H1 (cell line): Measurements from ENCODE around the gene HLF. TPM values are rescaled to one million over a fixed set of nuclear protein-coding genes. Genes with fewer than 3 reads are reported as not detected.

Source experiments
- CTCF ChIA-PET: fragments of 300-600 bp; sonication (Branson Sonifier 250); formaldehyde crosslinking; loops from one replicate; lab custom pipeline; 2021; ENCODE audit not compliant: partially characterized antibody; lab: Charles Lee
- POLR2A ChIA-PET: fragments of 300-600 bp; sonication (Branson Sonifier 250); formaldehyde crosslinking; loops from one replicate; lab custom pipeline; 2021; ENCODE audit warnings: inconsistent platforms; ENCODE audit not compliant: partially characterized antibody; lab: Charles Lee
- DNase-seq, 2 experiments: peaks; one replicate each; pipeline versions ENCODE4 v3.0.0 to v3.0.0-alpha.2; 2010 to 2022; ENCODE audit warnings: low spot score in 2 of 2, low read depth in 1 of 2, mixed read lengths in 1 of 2
- FAIRE-seq: peaks from 2 replicates; lab custom pipeline; 2011; peaks lifted over from hg19 to GRCh38; lab: Jason Lieb, UNC
- H2AFZ ChIP-seq: 2 replicates; pipeline ENCODE4 v1.8.1; 2012; ENCODE audit warnings: low read length, inconsistent platforms
- H2AK5ac ChIP-seq: 2 replicates; pipeline ENCODE4 v1.6.1; 2013; ENCODE audit warnings: low read depth, low read length
- H2BK120ac ChIP-seq: replicated peaks from 2 replicates; pipeline ENCODE3; 2013; ENCODE audit warnings: low read depth, low read length, inconsistent platforms
- H2BK12ac ChIP-seq: 2 replicates; pipeline ENCODE4 v1.6.1; 2013; ENCODE audit warnings: low read depth, low read length
- H2BK15ac ChIP-seq: 2 replicates; pipeline ENCODE4 v1.6.1; 2013; ENCODE audit warnings: low read length
- H2BK20ac ChIP-seq: 2 replicates; pipeline ENCODE4 v1.6.1; 2013; ENCODE audit warnings: low read length
- H2BK5ac ChIP-seq: 2 replicates; pipeline ENCODE4 v1.6.1; 2013; ENCODE audit warnings: low read depth, low read length
- H3K14ac ChIP-seq: 2 replicates; pipeline ENCODE4 v1.6.1; 2013; ENCODE audit warnings: inconsistent platforms; ENCODE audit not compliant: insufficient read length
- H3K18ac ChIP-seq: 2 replicates; pipeline ENCODE4 v1.6.1; 2013; ENCODE audit warnings: low read length; ENCODE audit errors: extremely low read depth
- H3K23ac ChIP-seq: 2 replicates; pipeline ENCODE4 v1.6.1; 2013; ENCODE audit warnings: inconsistent platforms; ENCODE audit not compliant: insufficient read length
- H3K23me2 ChIP-seq: 2 replicates; pipeline ENCODE4 v1.6.1; 2013; ENCODE audit warnings: low read depth, low read length
- H3K27ac ChIP-seq: 2 replicates; pipeline ENCODE4 v1.6.1; 2011; ENCODE audit warnings: low read depth, low read length, inconsistent platforms
- H3K27me3 ChIP-seq, 4 experiments: replicated peaks in 1 of 4; 1 replicate in 1 of 4; 2 replicates in 3 of 4; pipeline versions ENCODE4 v1.6.1 to v1.8.1; 2011 to 2013; ENCODE audit warnings: low read length in 3 of 4, mild to moderate bottlenecking in 3 of 4, inconsistent platforms in 2 of 4, mixed read lengths in 2 of 4, moderate library complexity in 1 of 4; ENCODE audit not compliant: control insufficient read depth in 3 of 4, insufficient read depth in 3 of 4; ENCODE audit errors: extremely low read depth in 1 of 4
- H3K36me3 ChIP-seq, 4 experiments: 2 replicates each; pipeline versions ENCODE4 v1.6.1 to v1.8.1; 2011 to 2013; ENCODE audit warnings: mild to moderate bottlenecking in 4 of 4, low read length in 3 of 4, moderate library complexity in 2 of 4, control low read depth in 1 of 4, inconsistent platforms in 1 of 4; ENCODE audit not compliant: insufficient read depth in 4 of 4, control insufficient read depth in 2 of 4
- H3K4ac ChIP-seq: replicated peaks from 2 replicates; pipeline ENCODE3; 2013; ENCODE audit warnings: low read length, low read depth, mixed read lengths, inconsistent platforms; ENCODE audit not compliant: insufficient read length
- H3K4me1 ChIP-seq, 4 experiments: replicated peaks in 1 of 4; 1 replicate in 1 of 4; 2 replicates in 3 of 4; pipeline versions ENCODE4 v1.6.1 to v1.8.1; 2011 to 2013; ENCODE audit warnings: low read length in 3 of 4, inconsistent platforms in 2 of 4, mixed read lengths in 1 of 4; ENCODE audit not compliant: insufficient read depth in 4 of 4, control insufficient read depth in 3 of 4
- H3K4me2 ChIP-seq, 2 experiments: 2 replicates each; pipeline versions ENCODE4 v1.6.1 to v1.8.1; 2011 to 2013; ENCODE audit warnings: low read depth in 2 of 2, low read length in 2 of 2, control low read depth in 1 of 2, inconsistent platforms in 1 of 2, mild to moderate bottlenecking in 1 of 2; ENCODE audit not compliant: insufficient read depth in 1 of 2
- H3K4me3 ChIP-seq, 4 experiments: fragments of 200-600, 300-600 bp in 1 of 4; sonication (generic), shearing (Covaris generic), sonication (Bioruptor Twin) in 1 of 4; 2 replicates each; pipeline versions ENCODE4 v1.5.1 to v1.8.1; 2011 to 2016; ENCODE audit warnings: low read length in 4 of 4, low read depth in 3 of 4, control low read depth in 2 of 4, inconsistent platforms in 2 of 4, mild to moderate bottlenecking in 2 of 4, mixed read lengths in 1 of 4, moderate library complexity in 1 of 4; ENCODE audit not compliant: insufficient read depth in 2 of 4; ENCODE audit errors: extremely low read depth in 1 of 4
- H3K56ac ChIP-seq: replicated peaks from 2 replicates; pipeline ENCODE3; 2013; ENCODE audit warnings: low read depth, mild to moderate bottlenecking, mixed read lengths, low read length, inconsistent platforms; ENCODE audit not compliant: insufficient read length
- H3K79me1 ChIP-seq: 2 replicates; pipeline ENCODE4 v1.6.1; 2013; ENCODE audit warnings: low read depth, low read length, control low read depth
- H3K79me2 ChIP-seq, 2 experiments: 2 replicates each; pipeline versions ENCODE4 v1.6.1 to v1.8.1; 2012 to 2013; ENCODE audit warnings: low read length in 2 of 2, mild to moderate bottlenecking in 2 of 2, inconsistent platforms in 1 of 2; ENCODE audit not compliant: insufficient read depth in 2 of 2, control insufficient read depth in 1 of 2
- H3K9ac ChIP-seq, 4 experiments: replicated peaks in 1 of 4; 1 replicate in 1 of 4; 2 replicates in 3 of 4; pipeline versions ENCODE4 v1.6.1 to v1.8.1; 2011 to 2013; ENCODE audit warnings: low read depth in 3 of 4, low read length in 3 of 4, control low read depth in 2 of 4, mild to moderate bottlenecking in 2 of 4, moderate library complexity in 2 of 4, inconsistent platforms in 1 of 4; ENCODE audit errors: extremely low read depth in 1 of 4
- H3K9me3 ChIP-seq, 2 experiments: 2 replicates each; pipeline versions ENCODE4 v1.6.1 to v1.8.1; 2012 to 2013; ENCODE audit warnings: mild to moderate bottlenecking in 2 of 2, moderate library complexity in 2 of 2, control low read depth in 1 of 2, inconsistent platforms in 1 of 2, low read depth in 1 of 2, low read length in 1 of 2, mixed read lengths in 1 of 2; ENCODE audit not compliant: insufficient read depth in 2 of 2
- H4K20me1 ChIP-seq, 2 experiments: replicated peaks in 1 of 2; 2 replicates each; pipeline versions ENCODE3 to v1.8.1; 2011 to 2013; ENCODE audit warnings: inconsistent platforms in 2 of 2, low read length in 2 of 2, mild to moderate bottlenecking in 1 of 2; ENCODE audit not compliant: insufficient read depth in 2 of 2, control insufficient read depth in 1 of 2
- H4K5ac ChIP-seq: 2 replicates; pipeline ENCODE4 v1.6.1; 2013; ENCODE audit warnings: low read length, low read depth, mixed read lengths, inconsistent platforms; ENCODE audit not compliant: insufficient read length
- H4K8ac ChIP-seq: 2 replicates; pipeline ENCODE4 v1.8.0; 2013; ENCODE audit warnings: mild to moderate bottlenecking, moderate library complexity, low read length, inconsistent platforms; ENCODE audit not compliant: insufficient read depth; ENCODE audit errors: extremely low read depth
- H4K91ac ChIP-seq: replicated peaks from 2 replicates; pipeline ENCODE3; 2013; ENCODE audit warnings: low read length, mixed read lengths, inconsistent platforms; ENCODE audit not compliant: insufficient read length
- ASH2L ChIP-seq: fragments of 200-600, 300-600 bp; sonication (generic); IDR thresholded peaks from one replicate; pipeline ENCODE4 v1.7.1; 2017; ENCODE audit warnings: low read length
- CBX8 ChIP-seq: fragments of 300-800, 300-1000 bp; sonication (generic); IDR thresholded peaks from 2 replicates; pipeline ENCODE4 v1.7.1; 2016; ENCODE audit warnings: low read depth, low read length, borderline replicate concordance
- EP300 ChIP-seq, 2 experiments: IDR thresholded peaks; 1 replicate in 1 of 2; 2 replicates in 1 of 2; pipeline ENCODE4 v1.6.1; 2011 to 2012; ENCODE audit warnings: low read depth in 2 of 2, low read length in 2 of 2, mild to moderate bottlenecking in 2 of 2, borderline replicate concordance in 1 of 2, inconsistent platforms in 1 of 2, moderate library complexity in 1 of 2
- GABPA ChIP-seq: IDR thresholded peaks from 2 replicates; pipeline ENCODE4 v1.6.1; 2011; ENCODE audit warnings: mild to moderate bottlenecking, low read length, moderate library complexity, borderline replicate concordance; ENCODE audit not compliant: insufficient read depth
- HDAC6 ChIP-seq: IDR thresholded peaks from one replicate; pipeline ENCODE4 v1.7.1; 2012; ENCODE audit warnings: low read depth, mild to moderate bottlenecking, inconsistent platforms, low read length, moderate library complexity
- JUN ChIP-seq: IDR thresholded peaks from 2 replicates; pipeline ENCODE4 v1.6.1; 2011; ENCODE audit warnings: low read depth, mild to moderate bottlenecking, improper control_type of control experiment, low read length
- whole genome bisulfite sequencing, 2 experiments: shearing (Covaris generic) in 1 of 2; methylation state at CpG; one replicate each; pipeline versions ENCODE4 v1.1.6 to v1.1.7; 2013 to 2015; ENCODE audit warnings: low lambda C conversion rate in 2 of 2, mixed read lengths in 2 of 2, inconsistent platforms in 1 of 2, low coverage in 1 of 2, missing lambda C conversion rate in 1 of 2; ENCODE audit not compliant: insufficient replicate concordance in 2 of 2, insufficient coverage in 1 of 2, insufficient read length in 1 of 2; ENCODE audit errors: extremely low coverage in 1 of 2, missing lambda C conversion rate in 1 of 2; 5-methylcytosine and 5-hydroxymethylcytosine counted together
- polyA plus RNA-seq, 7 experiments: library from polyadenylated mRNA; depleted of rRNA in 3 of 7; stranded (reverse) in 5 of 7; unstranded in 2 of 7; fragments of >200 nt in 5 of 7; fragments of 200-250 nt in 2 of 7; gene quantifications; 1 replicate in 5 of 7; 2 replicates in 1 of 7; 4 replicates in 1 of 7; pipeline versions ENCODE4 v1.2.1 to v1.2.3, GENCODE V29; 2011 to 2013; ENCODE audit warnings: missing spikeins in 2 of 7, mixed read lengths in 2 of 7
- total RNA-seq: library from RNA; stranded (reverse); fragmentation: NEBNext Ultra II Directional; extraction: Animal tissue kit (Norgen Biotek cat#: 25700); gene quantifications from 2 replicates; pipeline ENCODE4 v1.2.1, GENCODE V29; 2021

The HLF gene
- total and polyA plus RNA-seq, 2 of the 8 experiments (the other 6 are each of a cell fraction or from before 2014, with no cell fraction given), result 0.39 to 0.60 TPM

GRCh38 chr17:55319933-55320593 is 55.3 kb downstream of the HLF start:
- no peaks in the 10 kb centered on the region for H3K79me1 ChIP-seq
- no peak overlapping the region for H3K56ac ChIP-seq
- DNase-seq (no peak), FAIRE-seq (no peak)
- no peak overlapping the region for H2BK5ac ChIP-seq
- no peak overlapping the region for H4K8ac ChIP-seq
- WGBS, 2 experiments, result 80% methylated on average over 5 of the region's 5 CpGs; no CpG with 5 or more reads in 1 of the 2 experiments
- no peak overlapping the region for H3K4me2 ChIP-seq
- no peaks in the 10 kb centered on the region for H3K23me2 ChIP-seq
- H2BK15ac ChIP-seq, result no peak overlapping the region
- no peak overlapping the region for H2AK5ac ChIP-seq
- no peak overlapping the region for H3K4me3 ChIP-seq
- H3K79me2 ChIP-seq, result no peaks in the 10 kb centered on the region
- no peaks in the 10 kb centered on the region for H3K27me3 ChIP-seq
- no peak overlapping the region for H3K9ac ChIP-seq
- H3K27ac ChIP-seq, result no peak overlapping the region
- no peak overlapping the region for H3K4ac ChIP-seq
- H2BK120ac ChIP-seq, result no peak overlapping the region
- H3K36me3 ChIP-seq, result no peaks in the 10 kb centered on the region
- TF ChIP-seq HDAC6 (no peak), ASH2L (no peak), CBX8 (no peak), JUN (no peak), GABPA (no peak), EP300 (IDR thresholded peaks at IDR 0.05; ENCODE audit: borderline replicate concordance in 1 of 2, low read depth in 2 of 2, low read length in 2 of 2) (no peak)
- no peak overlapping the region for H2BK20ac ChIP-seq
- no peak overlapping the region for H3K23ac ChIP-seq
- H2AFZ ChIP-seq, result no peak overlapping the region
- no peaks in the 10 kb centered on the region for H3K9me3 ChIP-seq
- CTCF ChIA-PET, result interaction anchor here (1.2 kb wide), 1 partner anchor 27 kb away, joined by 3 read pairs; no protein-coding TSS in a partner anchor
- no peak overlapping the region for H4K5ac ChIP-seq
- H3K14ac ChIP-seq, result no peak overlapping the region
- no peak overlapping the region for H3K18ac ChIP-seq
- no peaks in the 10 kb centered on the region for H4K20me1 ChIP-seq
- no peak overlapping the region for H2BK12ac ChIP-seq
- no peak overlapping the region for H4K91ac ChIP-seq
- POLR2A ChIA-PET, result no interaction called here
- no peaks in the 10 kb centered on the region for H3K4me1 ChIP-seq
